Fibroblast of pulmonary artery (primary cell): ENCODE data around the gene CHD6.

ENCODE experiments used
- DNase-seq: peaks from one replicate; pipeline ENCODE4 v3.0.0-alpha.2; 2010; ENCODE audit warnings: low read depth
- H3K4me3 ChIP-seq: replicated peaks from 2 replicates; pipeline ENCODE4 v1.5.1; 2011; ENCODE audit warnings: low read depth, mild to moderate bottlenecking, control low read depth, low read length, moderate library complexity
- CTCF ChIP-seq: IDR thresholded peaks from 2 replicates; pipeline ENCODE4 v1.5.1; 2011; ENCODE audit warnings: mild to moderate bottlenecking, control low read depth, low read length, inconsistent platforms; ENCODE audit errors: missing control alignments

The CHD6 gene

DNA sequence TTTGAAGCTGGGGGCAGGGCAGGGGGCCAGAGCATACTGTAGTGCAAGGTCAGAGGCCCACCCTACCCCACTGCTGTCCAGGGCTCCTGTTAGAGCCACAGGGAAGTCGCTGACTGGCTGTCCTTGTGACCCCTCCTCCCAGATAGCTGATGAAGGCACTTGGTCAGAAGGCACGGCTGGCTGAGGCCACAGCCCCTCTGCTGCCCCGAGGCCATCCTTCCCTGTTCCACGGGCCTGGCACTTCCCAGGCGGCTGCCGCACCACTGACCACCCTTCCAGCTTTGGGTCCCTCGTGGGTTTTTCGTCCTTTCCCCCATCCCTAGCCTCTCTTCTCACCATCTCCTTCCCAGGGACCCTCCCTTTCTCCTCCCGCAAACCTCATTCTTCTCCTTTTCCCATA lies 242.3 kb downstream of the CHD6 start:
- H3K4me3 ChIP-seq = no peak overlapping the region
- no peak for TF ChIP-seq CTCF
- no peak for DNase-seq

DNA sequence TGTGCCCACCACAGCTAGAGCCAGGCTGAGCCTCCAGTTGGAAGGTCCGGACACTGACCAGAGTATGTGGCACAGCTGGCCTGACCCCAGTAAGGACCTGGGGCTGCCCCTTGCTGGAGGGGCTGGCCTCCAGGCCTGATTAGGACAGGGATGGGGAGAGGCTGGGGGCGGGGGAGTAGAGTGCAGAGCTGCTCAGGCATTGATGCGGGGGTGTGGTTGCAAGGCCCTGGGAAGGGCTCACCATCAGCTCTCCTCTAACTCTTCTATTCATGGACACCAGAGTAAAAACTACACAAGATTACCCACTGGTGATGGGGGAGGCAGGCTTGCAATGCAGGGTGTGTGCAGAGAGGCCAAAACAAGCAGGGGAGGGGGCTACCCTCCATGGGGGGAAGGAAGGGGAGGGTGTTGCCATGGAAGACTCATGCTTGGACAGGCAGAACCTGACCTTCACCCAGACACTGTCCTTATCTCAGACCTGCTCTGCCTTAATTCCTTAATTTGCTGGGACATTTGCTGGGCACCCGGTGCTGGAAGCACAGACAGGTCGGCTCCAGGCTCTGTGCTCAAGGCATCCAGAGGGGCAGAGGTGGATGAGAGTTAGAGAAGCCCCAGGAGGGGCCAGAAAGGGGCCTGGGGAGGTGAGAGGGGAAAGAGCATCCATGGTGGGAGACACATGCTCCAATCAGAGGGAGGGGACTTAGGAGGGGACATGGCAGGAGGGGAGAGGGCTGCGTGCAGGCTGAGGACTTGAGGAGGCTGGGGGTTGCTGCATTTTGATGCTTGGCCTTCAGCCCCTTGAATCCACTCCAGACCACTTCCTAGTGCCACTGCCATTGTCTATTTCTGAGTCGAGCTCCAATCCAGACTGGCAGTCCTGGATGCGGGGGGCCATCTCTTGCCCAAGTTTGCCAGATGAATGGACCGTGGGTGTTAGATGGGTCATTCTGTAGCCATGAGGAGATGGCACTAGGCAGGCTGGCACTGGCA lies 244.0 kb downstream of the CHD6 start:
- no peak for DNase-seq
- no peak overlapping the region for H3K4me3 ChIP-seq
- TF ChIP-seq CTCF = no peak

DNA sequence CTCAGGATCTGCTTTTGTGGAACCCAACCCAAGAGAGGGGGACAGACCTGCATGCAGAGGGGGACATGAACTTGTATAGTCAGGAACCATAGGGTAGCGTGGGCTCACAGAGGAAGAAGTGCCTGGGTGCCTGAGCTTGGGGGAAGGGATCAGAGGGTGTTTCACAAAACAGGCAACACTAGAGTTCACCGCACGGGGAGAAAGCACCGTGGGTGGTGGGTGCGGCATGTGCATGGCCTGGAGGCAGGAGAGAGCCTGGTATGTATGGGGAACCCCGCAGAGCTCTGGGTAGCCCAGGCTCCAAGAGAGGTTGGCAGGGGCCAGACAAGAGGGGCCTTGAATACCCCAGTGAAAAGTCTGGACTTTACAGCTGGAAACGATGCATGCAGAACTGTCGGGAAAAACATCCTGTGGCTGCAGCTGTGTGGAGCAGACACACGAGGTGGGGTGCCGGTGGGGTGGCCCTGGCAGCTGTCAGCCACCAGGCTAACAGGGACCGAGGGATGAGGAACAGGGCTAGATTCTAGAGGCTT lies 244.9 kb downstream of the CHD6 start:
- H3K4me3 ChIP-seq = no peak overlapping the region
- no peak for TF ChIP-seq CTCF
- no peak for DNase-seq

DNA sequence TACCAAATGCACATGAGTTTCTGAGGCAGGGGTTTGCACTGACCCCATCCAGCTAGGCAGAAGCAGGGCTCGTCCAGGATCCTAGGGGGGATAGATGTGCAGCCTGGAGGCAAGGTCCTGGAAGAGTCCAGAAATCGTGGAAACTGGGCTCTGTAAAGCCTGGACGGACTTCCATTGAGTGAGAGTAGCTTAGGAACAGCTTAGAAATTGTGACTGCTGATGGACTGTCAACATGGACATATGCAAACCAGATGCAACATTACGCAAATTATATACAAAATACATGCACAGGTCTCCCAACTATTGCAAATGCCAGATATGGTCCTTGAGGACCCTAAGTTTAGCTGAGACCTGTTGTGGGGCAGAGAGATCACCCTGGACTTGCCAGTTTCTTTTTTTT lies 246.8 kb downstream of the CHD6 start:
- no peak overlapping the region for H3K4me3 ChIP-seq
- no peak for DNase-seq
- no peak for TF ChIP-seq CTCF

- TF ChIP-seq CTCF = no peak
- no peak for DNase-seq
Measured at GRCh38 chr20:41370176-41370575, 248.0 kb downstream of the CHD6 start.

GRCh38 chr20:41369673-41370072 lies 248.5 kb downstream of the CHD6 start:
- no peak for TF ChIP-seq CTCF
- DNase-seq = no peak
- H3K4me3 ChIP-seq = no peak overlapping the region

More at GRCh38 chr20:41370176-41370575, 248.0 kb downstream of the CHD6 start:
- H3K4me3 ChIP-seq = no peak overlapping the region
